Endodermal cell (in vitro differentiated cells): ENCODE data around the gene MT4. TPM values are rescaled to one million over a fixed set of nuclear protein-coding genes. Genes with fewer than 3 reads are reported as not detected.

Experiments used
- DNase-seq: peaks from one replicate; pipeline ENCODE4 v3.0.0-alpha.2; 2017
- H3K27ac ChIP-seq: 2 replicates; pipeline ENCODE4 v1.5.1; 2013; ENCODE audit warnings: mild to moderate bottlenecking, low read depth, low read length, moderate library complexity
- H3K27me3 ChIP-seq: 2 replicates; pipeline ENCODE4 v1.6.1; 2013; ENCODE audit warnings: mild to moderate bottlenecking, low read length, moderate library complexity; ENCODE audit not compliant: insufficient read depth, control insufficient read depth, poor library complexity, severe bottlenecking
- H3K36me3 ChIP-seq: 2 replicates; pipeline ENCODE4 v1.7.0; 2013; ENCODE audit warnings: mild to moderate bottlenecking, low read length, moderate library complexity; ENCODE audit not compliant: control insufficient read depth, insufficient read depth
- H3K4me1 ChIP-seq: one replicate; pipeline ENCODE4 v1.7.0; 2013; ENCODE audit warnings: low read length; ENCODE audit not compliant: control insufficient read depth, insufficient read depth
- H3K4me3 ChIP-seq: 2 replicates; pipeline ENCODE4 v1.5.1; 2013; ENCODE audit warnings: mild to moderate bottlenecking, low read length, moderate library complexity
- H3K9ac ChIP-seq: 2 replicates; pipeline ENCODE4 v1.6.1; 2013; ENCODE audit warnings: mild to moderate bottlenecking, low read length, moderate library complexity; ENCODE audit not compliant: poor library complexity, severe bottlenecking; ENCODE audit errors: extremely low read depth
- H3K9me3 ChIP-seq: 2 replicates; pipeline ENCODE4 v1.6.1; 2013; ENCODE audit warnings: mild to moderate bottlenecking, low read length, moderate library complexity; ENCODE audit not compliant: control insufficient read depth
- H3K27ac Mint-ChIP-seq: 2 replicates; pipeline ENCODE4 v1.8.0; 2020; ENCODE audit warnings: mixed read lengths
- H3K27me3 Mint-ChIP-seq: 2 replicates; pipeline ENCODE4 v1.8.0; 2021; ENCODE audit warnings: mild to moderate bottlenecking, mixed read lengths; ENCODE audit not compliant: insufficient read depth
- H3K36me3 Mint-ChIP-seq: 2 replicates; pipeline ENCODE4 v1.8.0; 2020; ENCODE audit warnings: low read depth, mixed read lengths
- H3K4me1 Mint-ChIP-seq: 2 replicates; pipeline ENCODE4 v1.8.0; 2020; ENCODE audit warnings: mixed read lengths
- H3K4me3 Mint-ChIP-seq: 2 replicates; pipeline ENCODE4 v1.8.0; 2020; ENCODE audit warnings: mild to moderate bottlenecking, moderate library complexity, mixed read lengths
- H3K9me3 Mint-ChIP-seq: 2 replicates; pipeline ENCODE4 v1.8.0; 2020; ENCODE audit warnings: mild to moderate bottlenecking, mixed read lengths
- WGBS, 2 experiments: methylation state at CpG; one replicate each; pipeline versions ENCODE4 v1.1.5 to v1.1.7; 2013; ENCODE audit warnings: missing lambda C conversion rate in 2 of 2, mixed read lengths in 1 of 2; ENCODE audit not compliant: insufficient coverage in 1 of 2, insufficient read length in 1 of 2; 5-methylcytosine and 5-hydroxymethylcytosine counted together
- total RNA-seq, 2 donors: library from RNA; stranded (reverse); fragmentation: NEBNext Ultra II Directional in 1 of 2; extraction: Animal tissue kit (Norgen Biotek cat#: 25700) in 1 of 2; gene quantifications; 2 replicates in 1 of 2; 3 replicates in 1 of 2; pipeline ENCODE4 v1.2.1, GENCODE V29; 2021
- TF ChIP-seq, protein P1 (sequence below): fragments of 200-600 bp; sonication (generic); conservative IDR thresholded peaks from 2 replicates; pipeline ENCODE4 v1.5.0; 2021; ENCODE audit warnings: antibody characterized with exemption, mild to moderate bottlenecking

Gene MT4
- total RNA-seq, 2 donors from 2014 or later = not detected

DNA sequence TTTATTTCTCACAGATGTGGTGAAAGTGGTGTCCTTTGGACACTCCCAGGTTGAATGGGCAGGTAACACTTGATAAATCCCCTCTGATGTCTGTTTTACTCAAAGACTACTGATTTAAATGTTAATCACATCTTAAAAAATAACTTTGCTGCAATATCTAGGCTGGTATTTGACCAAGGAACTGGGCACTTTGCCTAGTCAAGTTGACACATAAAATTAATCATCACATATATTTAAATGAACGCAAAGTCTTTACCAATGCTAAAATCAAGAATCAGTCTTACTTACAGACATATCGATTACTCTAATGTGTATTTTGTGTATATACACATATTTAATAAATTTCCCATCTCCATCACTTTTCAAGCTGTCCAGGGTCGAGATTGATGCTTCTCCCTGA lies 50.5 kb downstream of the MT4 start:
- Histone ChIP-seq H3K4me1 (no peaks in the 10 kb centered on the region), H3K36me3 (no peaks in the 10 kb centered on the region), H3K9me3 (no peaks in the 10 kb centered on the region), H3K27me3 (peaks cover 81% of the 10 kb centered on the region), H3K9ac (no peak overlapping the region), H3K4me3 (no peak overlapping the region), H3K27ac (no peak overlapping the region)
- Mint-ChIP-seq H3K27me3 (peaks cover 89% of the 10 kb centered on the region), H3K4me1 (peaks cover 7% of the 10 kb centered on the region), H3K9me3 (no peaks in the 10 kb centered on the region), H3K27ac (no peak overlapping the region), H3K36me3 (no peaks in the 10 kb centered on the region), H3K4me3 (no peak overlapping the region)
- no peak for DNase-seq
- 80 to 83% methylated on average over 1 to 2 of the region's 3 CpGs for WGBS, 2 experiments
- TF ChIP-seq, protein P1, sequence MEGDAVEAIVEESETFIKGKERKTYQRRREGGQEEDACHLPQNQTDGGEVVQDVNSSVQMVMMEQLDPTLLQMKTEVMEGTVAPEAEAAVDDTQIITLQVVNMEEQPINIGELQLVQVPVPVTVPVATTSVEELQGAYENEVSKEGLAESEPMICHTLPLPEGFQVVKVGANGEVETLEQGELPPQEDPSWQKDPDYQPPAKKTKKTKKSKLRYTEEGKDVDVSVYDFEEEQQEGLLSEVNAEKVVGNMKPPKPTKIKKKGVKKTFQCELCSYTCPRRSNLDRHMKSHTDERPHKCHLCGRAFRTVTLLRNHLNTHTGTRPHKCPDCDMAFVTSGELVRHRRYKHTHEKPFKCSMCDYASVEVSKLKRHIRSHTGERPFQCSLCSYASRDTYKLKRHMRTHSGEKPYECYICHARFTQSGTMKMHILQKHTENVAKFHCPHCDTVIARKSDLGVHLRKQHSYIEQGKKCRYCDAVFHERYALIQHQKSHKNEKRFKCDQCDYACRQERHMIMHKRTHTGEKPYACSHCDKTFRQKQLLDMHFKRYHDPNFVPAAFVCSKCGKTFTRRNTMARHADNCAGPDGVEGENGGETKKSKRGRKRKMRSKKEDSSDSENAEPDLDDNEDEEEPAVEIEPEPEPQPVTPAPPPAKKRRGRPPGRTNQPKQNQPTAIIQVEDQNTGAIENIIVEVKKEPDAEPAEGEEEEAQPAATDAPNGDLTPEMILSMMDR = no peak

DNA sequence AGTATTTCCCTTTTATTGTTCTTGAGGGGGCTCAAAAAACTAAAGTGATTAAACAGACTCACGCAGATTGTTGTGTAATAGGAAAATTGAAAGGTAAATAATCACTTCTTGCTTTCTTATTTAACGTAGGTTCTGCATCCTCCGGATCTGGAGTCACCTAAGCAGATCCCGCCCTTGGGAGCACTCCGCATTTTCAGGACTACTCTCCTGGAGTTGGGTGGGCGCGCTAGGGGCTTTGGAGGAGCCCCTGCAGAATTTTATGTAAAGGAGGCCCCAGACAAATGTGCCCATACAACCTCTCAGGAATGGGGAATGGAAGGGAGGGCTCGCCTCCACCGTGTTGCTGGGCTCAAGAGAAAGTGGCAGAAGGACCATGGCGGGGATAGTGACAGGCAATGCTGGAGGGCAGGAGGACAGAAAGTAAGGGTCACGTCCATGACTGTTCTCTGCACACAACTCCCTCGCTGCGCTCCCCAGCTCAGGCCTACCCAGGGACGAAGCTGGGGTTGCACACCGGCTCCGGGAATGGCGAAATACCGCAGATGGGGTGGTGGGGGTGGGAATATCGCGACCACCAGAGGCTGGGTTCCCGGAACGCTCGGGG lies 51.8 kb downstream of the MT4 start:
- Mint-ChIP-seq H3K9me3 (no peaks in the 10 kb centered on the region), H3K36me3 (no peaks in the 10 kb centered on the region), H3K4me1 (peaks cover 16% of the 10 kb centered on the region), H3K27me3 (peaks cover 81% of the 10 kb centered on the region), H3K4me3 (peak overlapping the region; percentile 63), H3K27ac (no peak overlapping the region)
- WGBS, 2 experiments = 39 to 46% methylated on average over 20 to 23 of the region's 23 CpGs
- Histone ChIP-seq H3K27me3 (peaks cover 70% of the 10 kb centered on the region), H3K27ac (no peak overlapping the region), H3K9ac (no peak overlapping the region), H3K4me3 (peak overlapping the region; percentile 59), H3K4me1 (no peaks in the 10 kb centered on the region), H3K36me3 (no peaks in the 10 kb centered on the region), H3K9me3 (no peaks in the 10 kb centered on the region)
- DNase-seq = no peak
- TF ChIP-seq, protein P1 = no peak

GRCh38 chr16:56617212-56618085 lies 52.6 kb downstream of the MT4 start:
- peaks cover 82% of the 10 kb centered on the region for H3K27me3 Mint-ChIP-seq
- Histone ChIP-seq H3K27ac (no peak overlapping the region), H3K4me1 (no peaks in the 10 kb centered on the region), H3K36me3 (no peaks in the 10 kb centered on the region), H3K27me3 (peaks cover 70% of the 10 kb centered on the region), H3K9me3 (no peaks in the 10 kb centered on the region), H3K9ac (no peak overlapping the region), H3K4me3 (peak overlapping the region; percentile 59)
- WGBS, 2 experiments = 12 to 14% methylated on average over 20 to 40 of the region's 41 CpGs
- DNase-seq = peak; percentile 85
- H3K9me3 Mint-ChIP-seq = no peaks in the 10 kb centered on the region
- H3K27ac Mint-ChIP-seq = no peak overlapping the region
- H3K36me3 Mint-ChIP-seq = no peaks in the 10 kb centered on the region
- H3K4me3 Mint-ChIP-seq = peak overlapping the region; percentile 63
- H3K4me1 Mint-ChIP-seq = peaks cover 22% of the 10 kb centered on the region
- TF ChIP-seq, protein P1 = no peak
